Measurements from ENCODE around the gene KRTAP5-8.
"Not testable (repeated sequence)": the region's sequence is repeated elsewhere in the genome, so short reads cannot be mapped to it uniquely, and the experiment has no call there.

GRCh38 chr11:71579513-71579912 lies 41.7 kb downstream of the KRTAP5-8 start:
- TF ChIP-seq CTCF (IDR thresholded peaks at IDR 0.05); ATF2 (CRISPR knock-in tag; IDR thresholded peaks at IDR 0.05; ENCODE audit: borderline replicate concordance, low read depth); ATF6 (CRISPR knock-in tag; IDR thresholded peaks at IDR 0.05); ZBTB21 (CRISPR knock-in tag; IDR thresholded peaks at IDR 0.05; ENCODE audit: borderline replicate concordance); ZNF512 (CRISPR knock-in tag; IDR thresholded peaks at IDR 0.05; ENCODE audit: borderline replicate concordance); NR3C1 (CRISPR knock-in tag; conservative IDR thresholded peaks at IDR 0.05; ENCODE audit: low read depth); MAX (CRISPR knock-in tag; IDR thresholded peaks at IDR 0.05); TEAD1 (CRISPR knock-in tag; IDR thresholded peaks at IDR 0.05); SMAD3 (CRISPR knock-in tag; IDR thresholded peaks at IDR 0.05; ENCODE audit: borderline replicate concordance); ZNF423 (CRISPR knock-in tag; IDR thresholded peaks at IDR 0.05); NFYB (CRISPR knock-in tag; conservative IDR thresholded peaks at IDR 0.05; ENCODE audit: low read depth); FOXP1 (CRISPR knock-in tag; IDR thresholded peaks at IDR 0.05; ENCODE audit: borderline replicate concordance); ZNF263 (CRISPR knock-in tag; IDR thresholded peaks at IDR 0.05; ENCODE audit: low read depth); JUN (CRISPR knock-in tag; IDR thresholded peaks at IDR 0.05): not testable (repeated sequence)
